Lung (tissue), 12 donors: Measurements from ENCODE around the gene RASSF7. TPM values are rescaled to one million over a fixed set of nuclear protein-coding genes. Genes with fewer than 3 reads are reported as not detected.
"Not testable (repeated sequence)": the region's sequence is repeated elsewhere in the genome, so short reads cannot be mapped to it uniquely, and the experiment has no call there.

Experiments used
- ATAC-seq: fragments of 200-7000 bp; cut with Tn5 transposase; one replicate; pipeline ENCODE4 v1.9.1; 2020; ENCODE audit warnings: moderate number of reproducible peaks; ENCODE audit not compliant: insufficient read depth, low FRiP score
- DNase-seq, 3 donors: peaks; one replicate each; pipeline ENCODE4 v3.0.0-alpha.2; 2013 to 2017
- H3K27ac ChIP-seq, 2 donors: one replicate each; pipeline ENCODE4 v1.5.1; 2013; ENCODE audit warnings: mild to moderate bottlenecking in 2 of 2, moderate library complexity in 2 of 2, control low read depth in 1 of 2, inconsistent platforms in 1 of 2, low read depth in 1 of 2, low read length in 1 of 2
- H3K27me3 ChIP-seq, 3 donors: one replicate each; pipeline ENCODE4 v1.5.1; 2013; ENCODE audit warnings: low read length in 2 of 3; ENCODE audit not compliant: control insufficient read depth in 3 of 3, insufficient read depth in 3 of 3
- H3K36me3 ChIP-seq, 4 donors: one replicate each; pipeline ENCODE4 v1.5.1; 2013; ENCODE audit warnings: low read length in 4 of 4, mild to moderate bottlenecking in 1 of 4, moderate library complexity in 1 of 4; ENCODE audit not compliant: control insufficient read depth in 4 of 4, insufficient read depth in 4 of 4
- H3K4me1 ChIP-seq, 5 donors: one replicate each; pipeline ENCODE4 v1.5.1; 2013; ENCODE audit warnings: low read length in 5 of 5, mild to moderate bottlenecking in 2 of 5, moderate library complexity in 1 of 5; ENCODE audit not compliant: control insufficient read depth in 5 of 5, insufficient read depth in 5 of 5
- H3K4me3 ChIP-seq: one replicate; pipeline ENCODE4 v1.5.1; 2013; ENCODE audit warnings: mild to moderate bottlenecking, control low read depth, moderate library complexity
- H3K9ac ChIP-seq, 2 donors: one replicate each; pipeline ENCODE4 v1.5.1; 2013; ENCODE audit warnings: low read length in 2 of 2, control low read depth in 1 of 2; ENCODE audit not compliant: insufficient read depth in 1 of 2
- H3K9me3 ChIP-seq, 4 donors: one replicate each; pipeline ENCODE4 v1.5.1; 2013; ENCODE audit warnings: low read length in 3 of 4, mild to moderate bottlenecking in 1 of 4, moderate library complexity in 1 of 4; ENCODE audit not compliant: control insufficient read depth in 4 of 4, insufficient read depth in 3 of 4
- CTCF ChIP-seq: IDR thresholded peaks from 2 replicates; pipeline ENCODE4 v1.5.1; 2012; ENCODE audit warnings: mild to moderate bottlenecking; ENCODE audit errors: control extremely low read depth, extremely low read depth
- WGBS, 2 donors: extraction: QIAGEN DNeasy Blood & Tissue Kit; methylation state at CpG; one replicate each; pipeline ENCODE4 v1.1.7; 2013; 5-methylcytosine and 5-hydroxymethylcytosine counted together
- polyA plus RNA-seq, 2 donors: library from polyadenylated mRNA; stranded (reverse); fragments of 200-250 nt; gene quantifications; one replicate each; pipeline ENCODE4 v1.2.1, GENCODE V29; 2013
- total RNA-seq, 2 donors: library from RNA; depleted of rRNA in 1 of 2; stranded (reverse); fragments of >200 nt in 1 of 2; gene quantifications; one replicate each; pipeline ENCODE4 v1.2.1, GENCODE V29; 2014 to 2021
- donor health status: control.
- donor health status: control.
- donor health status: Bipolar disorder and iron deficiency.
- donor health status: healthy.
- donor health status: DM: yes; HTN: yes; CAD: no.

The RASSF7 gene
- total and polyA plus RNA-seq, 4 donors = 47.9 to 153 (median 66.4) TPM

GRCh38 chr11:514606-515005 lies 46.2 kb upstream of the RASSF7 start:
- no peak for DNase-seq
- TF ChIP-seq CTCF = no peak
- Histone ChIP-seq H3K27me3 (no peaks in the 10 kb centered on the region), H3K4me3 (no peak overlapping the region), H3K36me3 (peaks cover 3 to 11% (median 4%) of the 10 kb centered on the region in 4 donors), H3K9me3 (no peaks in the 10 kb centered on the region), H3K9ac (no peak overlapping the region), H3K4me1 (no peaks in the 10 kb centered on the region), H3K27ac (no peak overlapping the region)
- WGBS, 2 donors = 47 to 80% methylated on average over 10 of the region's 10 CpGs
- no peak for ATAC-seq

- Histone ChIP-seq H3K36me3 (peaks cover 0 to 6% (median 1%) of the 10 kb centered on the region in 4 donors), H3K9ac (no peak overlapping the region), H3K27ac (no peak overlapping the region), H3K4me3 (no peak overlapping the region), H3K9me3 (no peaks in the 10 kb centered on the region), H3K27me3 (no peaks in the 10 kb centered on the region), H3K4me1 (no peaks in the 10 kb centered on the region)
- TF ChIP-seq CTCF = no peak
- WGBS, 2 donors = 91 to 95% methylated on average over 6 of the region's 6 CpGs
- no peak for ATAC-seq
- no peak for DNase-seq
These were observed 45.6 kb upstream of the RASSF7 start for GRCh38 chr11:515131-515530.

- 95 to 99% methylated on average over 4 of the region's 4 CpGs for WGBS, 2 donors
These were observed 44.4 kb upstream of the RASSF7 start for GRCh38 chr11:516400-516799.

GRCh38 chr11:516918-517685 lies 43.7 kb upstream of the RASSF7 start:
- not testable (repeated sequence) for H3K27ac ChIP-seq, H3K4me1 ChIP-seq, DNase-seq, H3K4me3 ChIP-seq, H3K27me3 ChIP-seq, ATAC-seq, H3K9me3 ChIP-seq, H3K36me3 ChIP-seq, H3K9ac ChIP-seq
- WGBS, 2 donors = 97 to 98% methylated on average over 43 of the region's 43 CpGs

More at GRCh38 chr11:516400-516799, 44.4 kb upstream of the RASSF7 start:
- peaks cover 0 to 5% (median 0%) of the 10 kb centered on the region in 4 donors for H3K36me3 ChIP-seq
- no peak overlapping the region for H3K4me3 ChIP-seq
- H3K27me3 ChIP-seq = no peaks in the 10 kb centered on the region
- no peak overlapping the region for H3K9ac ChIP-seq
- no peak for ATAC-seq
- H3K27ac ChIP-seq = no peak overlapping the region
- no peaks in the 10 kb centered on the region for H3K9me3 ChIP-seq
- TF ChIP-seq CTCF = no peak
- H3K4me1 ChIP-seq = no peaks in the 10 kb centered on the region
- no peak for DNase-seq
